HTR-8/SVneo (cell line): ENCODE measurements around the gene MARCO.

ENCODE experiments used
- DNase-seq: peaks from one replicate; pipeline ENCODE4 v3.0.0; 2011; ENCODE audit warnings: low spot score, mixed read lengths; ENCODE audit not compliant: insufficient read length
- FAIRE-seq: peaks from 2 replicates; lab custom pipeline; 2011; peaks lifted over from hg19 to GRCh38; lab: Jason Lieb, UNC

Gene MARCO, protein sequence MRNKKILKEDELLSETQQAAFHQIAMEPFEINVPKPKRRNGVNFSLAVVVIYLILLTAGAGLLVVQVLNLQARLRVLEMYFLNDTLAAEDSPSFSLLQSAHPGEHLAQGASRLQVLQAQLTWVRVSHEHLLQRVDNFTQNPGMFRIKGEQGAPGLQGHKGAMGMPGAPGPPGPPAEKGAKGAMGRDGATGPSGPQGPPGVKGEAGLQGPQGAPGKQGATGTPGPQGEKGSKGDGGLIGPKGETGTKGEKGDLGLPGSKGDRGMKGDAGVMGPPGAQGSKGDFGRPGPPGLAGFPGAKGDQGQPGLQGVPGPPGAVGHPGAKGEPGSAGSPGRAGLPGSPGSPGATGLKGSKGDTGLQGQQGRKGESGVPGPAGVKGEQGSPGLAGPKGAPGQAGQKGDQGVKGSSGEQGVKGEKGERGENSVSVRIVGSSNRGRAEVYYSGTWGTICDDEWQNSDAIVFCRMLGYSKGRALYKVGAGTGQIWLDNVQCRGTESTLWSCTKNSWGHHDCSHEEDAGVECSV

DNA sequence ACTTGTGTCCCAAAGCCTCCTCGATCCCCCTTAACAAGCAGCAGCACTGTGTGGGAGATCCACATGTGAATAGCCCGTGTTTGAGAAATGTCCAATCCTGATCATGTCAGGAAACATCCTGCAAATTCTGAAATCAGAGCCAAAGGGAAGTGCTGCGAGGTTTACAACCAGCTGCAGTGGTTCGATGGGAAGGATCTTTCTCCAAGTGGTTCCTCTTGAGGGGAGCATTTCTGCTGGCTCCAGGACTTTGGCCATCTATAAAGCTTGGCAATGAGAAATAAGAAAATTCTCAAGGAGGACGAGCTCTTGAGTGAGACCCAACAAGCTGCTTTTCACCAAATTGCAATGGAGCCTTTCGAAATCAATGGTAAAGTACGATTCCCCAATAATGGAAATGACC is at the start of gene MARCO:
Gene MARCO, plus strand, starts transcription at position 164 of the 400 bp plus-strand sequence. Its CDS starts 107 bp downstream, at position 271.
- DNase-seq = no peak
- FAIRE-seq = no peak

DNA sequence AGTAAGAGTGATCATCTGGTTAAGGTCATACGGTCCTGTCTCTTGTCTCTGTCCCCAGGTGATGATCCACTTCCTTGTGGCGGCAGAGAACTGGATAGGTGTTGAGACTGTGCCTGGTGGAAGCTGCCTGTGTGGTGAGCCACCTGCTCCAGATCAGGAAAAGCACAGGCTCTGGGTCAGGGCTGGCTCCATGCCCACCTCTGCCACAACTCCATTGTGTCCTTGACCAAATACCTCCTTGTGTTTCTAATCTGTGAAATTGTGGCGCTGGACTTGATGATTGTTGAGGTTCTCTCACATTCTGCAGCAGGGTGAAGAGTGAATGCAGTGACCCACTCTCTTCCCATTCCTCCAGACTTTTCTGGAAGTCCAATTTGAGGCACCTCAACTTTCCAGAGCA is 48.9 kb upstream of the MARCO start:
- FAIRE-seq = no peak
- DNase-seq = no peak

DNA sequence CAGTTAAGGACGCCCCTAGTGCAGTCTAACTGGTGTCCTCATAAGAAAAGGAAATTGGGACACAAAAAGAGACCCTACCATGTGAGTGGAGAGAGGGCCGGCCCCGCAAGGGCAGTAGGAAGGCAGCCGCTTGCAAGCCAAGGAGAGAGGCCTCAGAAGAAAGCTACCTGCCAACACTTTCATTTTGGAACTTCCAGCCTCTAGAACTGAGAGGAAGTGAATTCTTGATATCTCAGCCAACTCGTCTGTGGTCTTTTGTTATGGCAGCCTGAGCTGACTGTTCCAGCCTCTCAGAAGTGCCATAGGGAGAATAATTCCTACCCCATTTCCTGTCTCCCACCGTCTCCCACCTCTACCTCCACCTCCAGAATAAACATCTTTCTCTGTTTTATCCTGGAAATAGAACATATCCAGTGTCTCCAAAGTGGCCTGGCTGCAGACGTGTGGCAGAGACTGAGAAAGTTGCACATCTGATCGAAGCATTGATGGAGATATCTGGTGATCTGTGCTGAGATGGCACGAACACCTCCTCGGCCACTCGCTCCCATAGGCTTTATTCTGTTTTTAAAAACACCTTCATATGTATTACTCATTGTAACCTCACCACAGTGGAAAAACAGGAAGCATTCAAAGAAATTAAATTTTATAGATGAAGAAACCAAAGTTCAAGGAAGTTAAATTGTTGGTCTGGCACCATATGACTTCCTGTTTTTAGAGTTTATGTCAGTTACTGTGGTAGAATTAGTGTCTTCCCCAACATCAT is 39.5 kb upstream of the MARCO start:
- DNase-seq (no peak), FAIRE-seq (no peak)

DNA sequence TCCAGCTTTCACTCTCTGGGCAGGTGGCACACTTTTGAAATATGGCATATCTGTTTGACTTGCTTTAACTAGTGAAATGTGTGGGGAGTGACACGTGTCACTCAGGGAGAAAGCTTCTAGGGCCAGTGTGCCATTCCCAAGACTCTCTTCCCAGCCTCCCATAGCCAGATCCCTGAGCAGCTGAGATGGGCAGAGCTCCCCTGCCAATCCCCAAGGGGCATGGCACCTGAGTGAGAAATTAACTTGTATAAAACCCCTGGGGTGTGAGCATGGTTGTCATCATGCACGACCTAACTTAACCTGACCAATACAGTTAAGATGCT is 39.0 kb upstream of the MARCO start:
- no peak for DNase-seq
- no peak for FAIRE-seq

DNA sequence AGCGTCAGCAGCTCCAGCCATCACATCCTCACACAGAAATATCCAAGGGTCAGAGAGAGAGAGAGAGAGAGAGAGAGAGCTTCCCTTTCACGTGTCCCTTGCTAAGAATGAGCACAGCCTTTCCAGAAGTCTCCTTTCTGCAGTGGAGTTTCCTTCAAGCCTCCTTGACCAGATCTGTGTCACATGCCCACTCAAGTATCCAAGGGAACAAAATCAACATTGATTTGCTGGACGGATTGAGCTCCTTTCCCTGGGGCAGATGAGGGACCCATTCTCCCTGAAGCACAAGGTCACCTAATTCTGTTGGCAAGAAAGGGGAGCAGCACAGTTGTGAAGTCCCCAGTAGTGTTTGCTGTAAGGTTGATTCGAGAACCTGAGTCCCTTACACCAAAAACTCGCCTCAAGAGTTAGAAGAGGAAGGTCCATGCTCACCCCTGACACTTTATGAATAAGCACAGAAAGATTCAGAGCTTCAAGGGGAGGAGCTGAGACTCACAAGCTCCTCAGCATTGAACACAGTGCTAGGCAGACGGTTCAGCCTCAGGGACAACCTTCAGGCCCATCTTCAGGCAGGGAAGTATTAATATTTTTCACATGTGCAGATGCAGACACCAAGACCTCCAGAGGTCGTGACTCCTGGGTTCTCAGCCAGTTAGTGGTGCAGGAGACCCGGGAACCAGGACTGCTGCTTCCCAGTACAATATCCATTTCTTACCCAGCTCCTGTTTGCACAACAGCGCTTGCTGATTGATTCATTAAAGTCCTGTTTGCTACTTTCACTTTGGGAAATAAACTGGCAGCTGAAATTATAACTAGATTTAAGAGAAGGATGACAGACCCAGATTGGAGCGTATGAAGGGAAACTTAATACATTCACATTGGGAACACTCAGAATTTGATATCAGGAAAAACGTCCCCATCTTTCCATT is 38.2 kb upstream of the MARCO start:
- no peak for FAIRE-seq
- DNase-seq = no peak

DNA sequence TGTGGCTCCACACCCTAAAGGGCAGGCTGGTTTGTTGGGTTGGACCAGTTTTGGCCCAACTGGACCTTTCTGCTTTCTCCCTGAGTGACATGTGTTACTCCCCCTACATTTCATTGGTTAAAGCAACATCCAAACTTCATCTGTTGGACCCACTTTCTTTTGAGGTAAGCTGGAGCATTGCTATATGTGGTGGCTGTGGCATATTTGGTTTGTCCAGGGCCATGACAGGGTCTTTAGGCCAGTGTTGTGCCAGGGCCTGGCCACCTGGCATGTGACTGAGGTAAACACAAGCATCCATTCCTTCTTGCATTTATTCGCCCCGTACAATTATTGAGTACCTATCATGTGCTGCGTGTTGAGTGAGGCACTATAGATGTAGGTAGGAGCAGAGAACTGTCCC is 36.8 kb upstream of the MARCO start:
- no peak for FAIRE-seq

DNA sequence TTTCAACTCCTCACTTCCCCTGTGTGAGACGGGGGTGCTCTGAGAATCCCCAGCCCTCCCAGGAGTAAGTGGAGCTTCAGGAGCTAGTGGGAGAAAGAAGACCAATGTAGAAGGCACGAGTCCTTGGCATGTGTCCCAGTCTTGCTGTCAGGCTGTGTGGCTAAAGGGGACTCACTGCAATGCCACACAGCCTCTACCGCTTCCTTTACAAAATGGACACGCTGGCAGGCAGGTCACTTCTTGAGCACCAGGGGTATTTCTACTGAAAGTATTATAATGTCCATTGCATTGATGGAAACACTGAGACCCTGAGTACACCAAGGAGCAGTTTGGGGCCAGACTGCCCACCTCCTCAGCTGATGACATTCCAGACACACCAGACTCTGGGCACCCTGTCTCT is 35.8 kb upstream of the MARCO start:
- FAIRE-seq (no peak), DNase-seq (no peak)

More for the DNA sequence above, 36.8 kb upstream of the MARCO start:
- DNase-seq = no peak

DNA sequence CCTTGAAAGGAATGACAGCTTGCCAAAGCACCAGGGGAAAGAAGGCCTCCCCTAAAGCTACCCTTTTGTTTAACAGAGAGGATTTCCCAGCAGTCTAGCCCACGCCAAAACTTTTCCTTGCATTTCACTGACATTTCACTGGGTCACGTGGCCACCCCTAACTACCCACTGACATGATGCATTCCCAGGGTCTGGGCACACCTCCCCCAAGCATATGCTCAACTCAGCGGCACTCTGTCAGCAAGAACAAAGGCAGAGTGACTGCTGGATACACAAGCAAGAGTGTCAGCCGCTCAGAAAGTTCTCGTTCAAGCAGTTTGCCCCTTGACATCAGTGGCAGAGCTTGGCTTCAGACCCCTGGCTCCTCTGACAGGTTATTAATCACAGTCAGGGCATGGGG is 34.2 kb upstream of the MARCO start:
- DNase-seq (no peak), FAIRE-seq (no peak)

DNA sequence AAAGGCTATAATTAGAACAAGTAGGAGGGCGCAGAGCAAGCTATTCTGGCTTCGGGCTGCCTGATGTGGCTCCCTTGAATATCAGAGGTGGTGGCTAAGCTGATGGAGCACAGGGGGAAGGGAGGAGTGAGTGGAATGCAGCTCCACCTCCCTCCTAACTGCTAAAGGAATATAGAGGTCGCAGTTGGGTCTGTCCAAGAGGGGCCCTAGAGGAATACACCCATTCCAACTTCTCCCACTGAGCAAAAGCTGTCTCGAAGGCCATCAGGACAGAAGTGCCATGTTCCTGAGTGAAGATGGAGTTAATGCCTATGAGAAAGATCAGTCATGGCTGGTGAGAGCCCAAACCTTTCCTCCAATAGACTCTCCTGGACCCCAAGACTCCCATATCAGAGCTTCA is 32.8 kb upstream of the MARCO start:
- DNase-seq (no peak), FAIRE-seq (no peak)

DNA sequence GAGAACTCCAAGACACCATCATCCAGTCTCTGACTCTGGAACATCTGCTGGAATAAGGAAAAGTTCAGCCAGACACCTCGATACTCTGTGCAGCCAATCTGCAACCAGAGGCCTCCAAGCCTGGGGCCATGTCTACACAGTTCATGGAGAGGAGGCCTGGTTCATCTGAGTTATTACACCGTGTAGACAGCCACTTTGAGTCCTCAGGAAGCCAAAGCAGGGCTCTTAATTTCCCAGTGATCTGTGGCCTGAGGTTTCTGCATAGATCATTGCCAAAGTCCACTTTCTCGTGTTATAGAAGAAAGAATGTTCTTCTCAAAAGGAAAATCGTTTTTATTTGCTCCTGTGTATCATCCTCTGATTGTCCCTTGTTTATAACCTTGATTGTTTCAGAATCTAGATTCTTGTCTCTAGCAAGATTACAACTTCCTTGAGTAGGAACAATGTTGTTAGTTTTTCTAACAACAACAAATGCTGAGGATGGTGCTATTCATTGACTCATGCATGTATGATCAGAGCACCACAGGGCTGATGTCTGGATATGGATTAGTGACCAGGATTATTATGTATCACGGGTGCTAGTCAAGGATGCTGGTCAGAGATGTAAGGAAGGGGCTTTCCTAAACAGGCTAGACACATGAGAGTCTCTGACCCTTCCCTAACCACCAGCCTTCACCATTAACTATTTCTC is 30.7 kb upstream of the MARCO start:
- no peak for FAIRE-seq
- DNase-seq = no peak

DNA sequence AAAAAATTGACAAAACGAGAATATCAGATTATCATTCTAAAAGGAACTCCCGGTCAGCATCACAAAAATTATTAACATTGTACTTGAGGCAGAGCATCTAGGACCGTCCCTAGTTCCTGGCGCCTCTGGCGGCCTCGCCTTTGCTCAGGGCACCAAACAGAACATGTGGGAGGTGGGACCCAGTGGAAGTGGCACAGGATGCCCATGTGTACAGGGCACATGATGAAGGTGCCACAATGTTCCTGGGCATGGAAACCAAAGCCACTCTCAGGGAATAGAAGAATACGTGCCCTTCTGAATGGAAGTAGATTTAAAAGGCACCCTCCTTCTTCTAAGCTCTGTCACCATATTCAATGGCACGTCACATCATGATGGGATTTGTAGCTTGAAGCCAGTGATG is 30.1 kb upstream of the MARCO start:
- no peak for FAIRE-seq
- no peak for DNase-seq

DNA sequence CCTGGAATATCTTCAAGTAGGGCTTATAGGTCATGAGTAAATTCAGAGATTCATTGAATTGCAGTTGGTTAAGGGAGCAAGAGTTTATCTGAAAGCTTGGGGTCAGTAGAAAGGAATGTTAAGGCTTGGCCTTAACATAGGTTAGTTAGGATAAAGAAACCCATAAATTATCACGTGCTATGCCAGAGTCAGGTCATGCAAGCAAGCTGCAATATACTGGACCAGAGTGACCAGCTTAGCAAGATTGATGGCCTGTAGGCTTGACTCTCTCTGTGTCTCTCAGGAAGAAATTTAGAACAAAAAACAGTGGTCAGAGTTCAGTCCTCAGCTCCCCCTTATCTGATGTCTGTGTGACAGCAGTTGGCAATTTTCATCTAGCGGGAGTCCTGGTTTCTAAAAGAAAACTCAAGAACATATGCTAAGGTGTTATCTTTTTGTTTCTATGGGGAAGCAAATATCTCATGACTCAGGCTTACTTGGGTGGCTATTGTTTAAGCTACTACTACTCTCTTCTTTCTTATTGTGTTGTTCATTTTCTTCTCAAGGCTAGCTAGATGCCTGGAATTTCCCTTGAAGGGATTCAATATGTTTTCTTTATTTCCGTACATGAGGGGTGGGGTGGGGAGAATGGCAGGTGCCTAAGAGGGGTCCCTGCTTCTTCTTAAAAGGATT is 28.7 kb upstream of the MARCO start:
- FAIRE-seq = no peak
- DNase-seq = no peak

DNA sequence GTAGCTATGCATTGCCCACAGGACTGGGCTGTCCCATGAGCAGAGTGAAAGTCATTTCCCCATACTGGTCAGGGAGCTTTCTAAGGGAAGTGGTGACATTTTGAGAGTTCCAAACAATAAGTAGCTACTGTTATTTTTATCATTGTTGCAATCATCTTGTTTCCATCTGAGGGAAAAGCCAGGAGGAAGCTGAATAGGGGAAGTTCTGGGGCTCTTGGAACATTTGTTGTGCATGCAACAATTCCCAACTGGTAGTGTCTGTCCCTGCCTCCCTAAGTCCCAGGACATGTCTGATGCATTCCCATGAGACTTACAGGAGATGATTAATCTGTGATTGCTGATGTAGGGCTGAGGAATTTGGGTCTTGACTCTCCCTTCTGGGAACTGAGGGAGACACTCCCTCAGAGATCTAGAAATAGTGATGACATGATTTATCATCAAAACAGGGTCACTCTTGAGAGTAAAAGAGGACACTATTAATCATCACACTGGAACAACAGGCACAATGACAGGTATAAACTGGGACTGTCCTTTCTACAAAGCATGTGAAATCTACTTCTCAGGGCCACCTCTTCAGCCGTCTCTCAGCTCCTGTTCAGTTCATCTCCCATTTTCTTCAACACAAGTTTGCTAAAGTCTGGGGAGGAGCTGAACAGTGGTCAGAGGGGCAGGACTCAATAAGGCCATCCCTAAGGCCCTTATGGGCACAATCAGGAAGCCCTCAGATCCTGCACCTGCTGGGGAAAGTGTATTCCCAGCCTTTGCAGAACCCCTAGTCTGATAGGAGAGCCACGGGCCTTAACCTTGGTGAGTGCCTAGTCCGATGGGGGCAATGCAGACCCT is 28.0 kb upstream of the MARCO start:
- FAIRE-seq (no peak), DNase-seq (no peak)

DNA sequence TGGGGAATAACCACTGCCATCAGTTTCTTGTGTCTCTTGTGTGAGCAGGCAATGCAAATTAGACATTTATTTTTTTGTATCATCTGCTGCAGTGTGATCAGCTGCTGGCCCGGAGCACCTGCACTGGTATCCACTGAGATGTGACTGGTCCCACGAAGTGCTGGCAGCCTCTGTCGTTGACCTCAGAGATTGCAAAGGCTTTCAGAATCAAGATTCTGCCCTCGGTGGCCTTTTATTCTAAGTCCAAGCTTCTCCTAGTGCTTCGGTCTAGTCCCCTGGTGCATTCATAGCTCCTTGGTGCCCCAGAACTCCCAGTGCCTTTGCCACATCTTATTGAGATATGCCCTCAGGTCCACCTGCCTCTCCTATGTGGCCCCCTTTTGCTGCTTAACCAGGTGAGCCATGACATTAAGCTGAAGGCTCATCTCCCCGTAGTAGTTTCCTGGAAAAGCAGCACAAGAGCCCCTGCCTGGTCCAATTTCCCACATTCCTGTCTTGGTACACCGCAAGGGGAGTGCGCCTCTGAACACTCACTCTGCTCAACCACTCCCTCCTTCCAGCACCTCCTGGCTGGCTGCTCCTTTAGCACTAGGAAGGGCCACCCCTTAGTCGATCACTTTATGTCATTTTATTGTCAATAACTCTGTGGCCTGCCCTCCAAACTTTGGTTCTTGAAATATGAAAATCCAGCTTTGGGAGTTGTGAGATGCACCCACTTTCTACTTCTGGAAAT is 27.1 kb upstream of the MARCO start:
- no peak for DNase-seq

DNA sequence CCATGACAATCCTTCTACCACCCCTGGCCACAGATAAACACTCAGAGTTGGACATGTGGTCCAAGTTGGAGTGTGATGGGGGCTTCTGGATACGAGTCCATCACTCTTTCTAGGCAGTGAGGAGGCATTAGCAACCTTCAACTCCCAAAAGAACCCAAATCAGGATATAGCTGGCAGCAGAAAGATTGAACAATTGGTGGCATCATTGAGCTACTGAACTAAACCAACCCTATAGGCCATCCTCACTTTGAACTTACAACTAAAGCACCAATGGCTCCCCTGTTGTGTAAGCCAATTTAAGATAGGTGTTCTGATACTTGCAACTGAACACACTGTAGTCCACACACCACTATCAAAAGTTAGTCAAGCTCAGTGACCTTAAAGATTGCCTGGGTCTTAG is 24.0 kb upstream of the MARCO start:
- DNase-seq (no peak), FAIRE-seq (no peak)

More for the DNA sequence above, 27.1 kb upstream of the MARCO start:
- no peak for FAIRE-seq

DNA sequence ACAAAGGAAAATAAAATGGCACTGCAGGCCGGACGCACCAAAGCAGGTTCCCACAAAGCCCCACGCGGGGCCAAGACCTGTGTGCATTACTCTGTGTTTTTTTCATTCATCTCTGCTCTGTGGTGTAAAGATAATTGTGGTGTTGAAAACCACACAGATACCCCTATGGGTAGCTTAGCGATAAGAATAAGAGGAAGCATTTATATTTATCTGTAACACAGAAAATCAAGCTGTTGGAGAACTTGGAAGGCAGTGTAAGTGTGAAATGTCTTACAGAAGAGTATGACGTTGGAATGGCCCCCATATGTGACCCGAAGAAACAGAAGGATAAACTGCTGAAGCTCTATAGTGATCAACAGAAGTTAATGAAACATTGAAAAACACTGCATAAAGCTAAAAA is 20.3 kb upstream of the MARCO start:
- DNase-seq (no peak), FAIRE-seq (no peak)

DNA sequence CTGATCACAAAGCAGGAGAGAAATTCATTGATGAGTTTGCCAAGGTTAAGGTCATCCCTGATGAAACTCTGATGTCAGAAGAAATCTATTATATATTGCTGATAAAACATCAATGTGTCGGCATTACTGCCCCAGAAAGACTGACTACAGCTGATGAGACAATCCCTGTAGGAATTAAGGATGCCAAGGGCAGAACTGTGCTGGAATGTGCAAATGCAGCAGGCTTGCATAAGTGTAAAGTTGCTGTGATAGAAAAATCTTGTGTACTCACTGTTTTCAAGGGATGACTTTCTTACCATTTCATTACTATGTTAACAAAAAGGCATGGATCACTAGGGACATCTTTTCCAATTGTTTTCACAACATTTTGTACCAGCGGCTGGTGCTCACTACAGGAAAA is 19.7 kb upstream of the MARCO start:
- DNase-seq (no peak), FAIRE-seq (no peak)

DNA sequence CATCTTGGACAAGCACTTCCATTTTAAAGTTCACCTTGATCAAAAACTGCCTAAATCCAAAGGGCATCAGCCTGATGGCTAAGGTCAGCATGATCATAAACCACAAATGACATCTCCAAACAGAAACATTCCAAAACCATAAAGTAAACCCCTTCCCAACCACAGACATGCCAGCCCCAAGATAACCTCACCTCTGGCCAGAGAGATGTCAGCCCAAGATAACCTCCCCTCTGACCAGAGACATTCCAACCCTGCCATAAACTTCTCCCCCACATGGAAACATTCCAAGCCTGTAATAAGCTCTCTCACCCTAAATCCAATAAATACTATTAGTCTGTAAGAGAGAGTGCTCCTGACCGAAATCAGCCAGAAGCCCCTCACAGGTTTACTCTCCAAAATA is 18.6 kb upstream of the MARCO start:
- DNase-seq (no peak), FAIRE-seq (no peak)
